Mesenteric fat pad (tissue), 1 donor: Measurements from ENCODE around the gene SPRED3. TPM values are rescaled to one million over a fixed set of nuclear protein-coding genes. Genes with fewer than 3 reads are reported as not detected.

Experiments used
- DNase-seq: peaks from one replicate; pipeline ENCODE4 v3.0.0-alpha.2; 2020; ENCODE audit warnings: low spot score
- total RNA-seq: library from RNA; stranded (reverse); fragmentation: NEBNext Ultra II Directional; extraction: Animal tissue kit (Norgen Biotek cat#: 25700); gene quantifications from one replicate; pipeline ENCODE4 v1.2.1, GENCODE V29; 2021
- donor health status: DM: yes; HTN: yes; CAD: no.

Gene SPRED3
- total RNA-seq, 1 donor from 2014 or later = 2.2 TPM

GRCh38 chr19:38443458-38443999 lies 55.0 kb downstream of the SPRED3 start:
- no peak for DNase-seq

- no peak for DNase-seq
These were observed 55.5 kb downstream of the SPRED3 start for GRCh38 chr19:38444026-38444425.

- DNase-seq = no peak
These were observed 56.9 kb downstream of the SPRED3 start for GRCh38 chr19:38445362-38445761.

GRCh38 chr19:38448225-38448624 lies 59.7 kb downstream of the SPRED3 start:
- no peak for DNase-seq

Other genes with a start within 250 kb of the SPRED3 start
- not detected for gene DPF1, start 164.5 kb upstream of the SPRED3 start, total RNA-seq
- 193 TPM for gene PPP1R14A, start 132.3 kb upstream of the SPRED3 start, total RNA-seq
- 13.8 TPM for gene SPINT2, start 124.1 kb upstream of the SPRED3 start, total RNA-seq
- 2.2 TPM for gene C19orf33, start 84.4 kb upstream of the SPRED3 start, total RNA-seq
- gene YIF1B, start 72.8 kb upstream of the SPRED3 start, total RNA-seq = 36.5 TPM
- gene KCNK6, start 68.9 kb upstream of the SPRED3 start, total RNA-seq = 14.3 TPM
- 3.2 TPM for gene CATSPERG, start 52.9 kb upstream of the SPRED3 start, total RNA-seq
- gene PSMD8, start 14.1 kb upstream of the SPRED3 start, total RNA-seq = 288 TPM
- gene GGN, start 663 bp upstream of the SPRED3 start, total RNA-seq = 1.0 TPM
- 11.8 TPM for gene FAM98C, start 14.4 kb downstream of the SPRED3 start, total RNA-seq
- gene RASGRP4, start 37.5 kb downstream of the SPRED3 start, total RNA-seq = 8.4 TPM
- 4.8 TPM for gene RYR1, start 45.0 kb downstream of the SPRED3 start, total RNA-seq
- 3.9 TPM for gene MAP4K1, start 229.3 kb downstream of the SPRED3 start, total RNA-seq
- gene EIF3K, start 230.5 kb downstream of the SPRED3 start, total RNA-seq = 252 TPM